GM18498 (cell line): ENCODE data around the gene MFRP.
"Not testable (repeated sequence)": the region's sequence is repeated elsewhere in the genome, so short reads cannot be mapped to it uniquely, and the experiment has no call there.

ENCODE experiments used
- ATAC-seq: cut with Tn5 transposase; IDR thresholded peaks from one replicate; pipeline ENCODE4 v1.9.1; 2021; ENCODE audit warnings: mild to moderate bottlenecking, moderate library complexity; ENCODE audit not compliant: unreplicated experiment

The MFRP gene

GRCh38 chr11:119346605-119347004, at the start of gene MFRP:
TSS of gene MFRP (minus strand) at chr11:119346705. CDS start at chr11:119346513, 192 bp downstream.
- ATAC-seq: no peak

- ATAC-seq: no peak
Measured at GRCh38 chr11:119391275-119391674, 44.8 kb upstream of the MFRP start.

- no peak for ATAC-seq
Measured at GRCh38 chr11:119389611-119390254, 43.2 kb upstream of the MFRP start.

GRCh38 chr11:119388103-119388502, 41.6 kb upstream of the MFRP start:
- ATAC-seq: no peak

- no peak for ATAC-seq
Measured at GRCh38 chr11:119384332-119384731, 37.8 kb upstream of the MFRP start.

GRCh38 chr11:119382513-119382912, 36.0 kb upstream of the MFRP start:
- ATAC-seq: not testable (repeated sequence)

- ATAC-seq: no peak
Measured at GRCh38 chr11:119382101-119382500, 35.6 kb upstream of the MFRP start.

GRCh38 chr11:119381181-119381988, 34.9 kb upstream of the MFRP start, which contains the start of gene USP2:
TSS of gene USP2 (minus strand) at chr11:119381690. CDS start at chr11:119373480, 8,210 bp downstream.
- peak; percentile 99 for ATAC-seq

- ATAC-seq: no peak
Measured at GRCh38 chr11:119380827-119381180, 34.3 kb upstream of the MFRP start.

- no peak for ATAC-seq
Measured at GRCh38 chr11:119380160-119380826, 33.8 kb upstream of the MFRP start.

GRCh38 chr11:119378851-119379465, 32.5 kb upstream of the MFRP start:
- ATAC-seq: no peak

GRCh38 chr11:119377961-119378667, 31.6 kb upstream of the MFRP start:
- no peak for ATAC-seq

- ATAC-seq: no peak
Measured at GRCh38 chr11:119377112-119377901, 30.8 kb upstream of the MFRP start.

GRCh38 chr11:119376197-119376847, 29.8 kb upstream of the MFRP start:
- ATAC-seq: no peak

- no peak for ATAC-seq
Measured at GRCh38 chr11:119375337-119376196, 29.1 kb upstream of the MFRP start.

- no peak for ATAC-seq
Measured at GRCh38 chr11:119374632-119375336, 28.3 kb upstream of the MFRP start.

GRCh38 chr11:119373921-119374631, 27.6 kb upstream of the MFRP start:
- no peak for ATAC-seq
